ENCODE measurements around the gene SLC4A4.

The SLC4A4 gene

GRCh38 chr4:71608678-71609071 lies 269.9 kb downstream of the SLC4A4 start:
- DNase-seq = no peak

- DNase-seq = no peak
Observed at GRCh38 chr4:71609167-71609566, 270.3 kb downstream of the SLC4A4 start.

GRCh38 chr4:71609651-71610050 lies 270.8 kb downstream of the SLC4A4 start:
- no peak for DNase-seq

GRCh38 chr4:71614621-71615020 lies 275.8 kb downstream of the SLC4A4 start:
- no peak for DNase-seq

- no peak for DNase-seq
Observed at GRCh38 chr4:71616168-71616811, 277.5 kb downstream of the SLC4A4 start.
